ENCODE measurements around the gene ATG13.
"Not testable (repeated sequence)": the region's sequence is repeated elsewhere in the genome, so short reads cannot be mapped to it uniquely, and the experiment has no call there.

The ATG13 gene

DNA sequence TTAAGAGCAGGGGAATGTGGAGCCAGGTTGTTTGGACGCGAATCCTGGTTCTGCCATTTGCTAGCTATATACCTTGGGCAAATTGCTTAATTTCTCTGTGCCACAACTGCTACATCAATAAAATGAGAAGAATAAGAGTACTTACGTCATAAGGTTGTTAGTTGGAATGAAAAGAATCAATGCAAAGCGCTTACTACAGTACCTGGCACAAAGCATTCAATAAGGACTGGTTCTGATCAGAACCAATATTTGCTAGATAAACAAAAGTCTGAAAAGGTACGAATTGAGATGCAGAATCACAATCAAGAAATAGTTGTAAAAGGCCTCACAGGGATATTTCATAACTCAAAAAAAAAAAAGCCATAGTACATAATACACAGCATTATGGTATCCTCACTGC, 34.8 kb upstream of the ATG13 start:
- Histone ChIP-seq H3K27me3 (ENCODE audit: control insufficient read depth, insufficient read depth, low read length) (no peaks in the 10 kb centered on the region), H3K4me3 (ENCODE audit: low read depth, low read length) (no peak overlapping the region), H2AFZ (no peak overlapping the region), H3K4me1 (no peaks in the 10 kb centered on the region), H3K36me3 (ENCODE audit: control insufficient read depth, insufficient read depth, low read length) (no peaks in the 10 kb centered on the region), H3K9me3 (ENCODE audit: control insufficient read depth, low read length) (no peaks in the 10 kb centered on the region), H3K79me2 (peaks cover 41% of the 10 kb centered on the region), H3K9ac (no peak overlapping the region), H3K4me2 (ENCODE audit: low read length) (no peak overlapping the region), H3K27ac (no peak overlapping the region)
- no peak for TF ChIP-seq CTCF (IDR thresholded peaks at IDR 0.05)

GRCh38 chr11:46583513-46583912, 33.8 kb upstream of the ATG13 start:
- H3K4me1 ChIP-seq; H3K27me3 ChIP-seq (ENCODE audit: control insufficient read depth, insufficient read depth, low read length); H3K27ac ChIP-seq; H3K36me3 ChIP-seq (ENCODE audit: control insufficient read depth, insufficient read depth, low read length); H3K4me3 ChIP-seq (ENCODE audit: low read depth, low read length); H2AFZ ChIP-seq; H3K4me2 ChIP-seq (ENCODE audit: low read length); H3K9me3 ChIP-seq (ENCODE audit: control insufficient read depth, low read length); H3K9ac ChIP-seq: not testable (repeated sequence)
- peaks cover 47% of the 10 kb centered on the region for H3K79me2 ChIP-seq

- H3K36me3 ChIP-seq (ENCODE audit: control insufficient read depth, insufficient read depth, low read length): no peaks in the 10 kb centered on the region
- H2AFZ ChIP-seq: no peak overlapping the region
- H3K9ac ChIP-seq: no peak overlapping the region
- peaks cover 10% of the 10 kb centered on the region for H3K4me1 ChIP-seq
- H3K4me3 ChIP-seq (ENCODE audit: low read depth, low read length): no peak overlapping the region
- no peak for TF ChIP-seq CTCF (IDR thresholded peaks at IDR 0.05)
- H3K4me2 ChIP-seq (ENCODE audit: low read length): no peak overlapping the region
- no peaks in the 10 kb centered on the region for H3K9me3 ChIP-seq (ENCODE audit: control insufficient read depth, low read length)
- no peaks in the 10 kb centered on the region for H3K27me3 ChIP-seq (ENCODE audit: control insufficient read depth, insufficient read depth, low read length)
- no peak overlapping the region for H3K27ac ChIP-seq
- H3K79me2 ChIP-seq: peaks cover 34% of the 10 kb centered on the region
Observed at GRCh38 chr11:46588131-46588530, 29.2 kb upstream of the ATG13 start.

DNA sequence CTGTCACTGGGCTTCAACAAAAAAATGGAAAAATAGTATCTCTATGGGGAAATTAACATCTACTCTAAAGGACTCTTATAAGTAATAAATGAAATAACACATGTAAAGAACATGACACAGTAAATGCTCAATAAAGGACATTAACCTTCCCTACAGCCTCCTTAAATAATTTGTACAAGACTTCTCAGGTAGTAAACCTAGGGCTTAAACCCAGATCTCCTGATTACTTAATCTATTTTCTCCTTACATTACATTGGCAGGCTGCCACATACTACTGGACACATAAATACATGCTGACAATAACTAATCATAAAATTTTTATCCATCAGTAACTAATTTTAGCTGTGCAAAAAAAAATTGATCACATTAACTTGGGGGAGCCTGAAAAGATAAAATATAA, 28.4 kb upstream of the ATG13 start:
- H3K9ac ChIP-seq: no peak overlapping the region
- no peak overlapping the region for H3K27ac ChIP-seq
- H3K4me1 ChIP-seq: peaks cover 10% of the 10 kb centered on the region
- no peaks in the 10 kb centered on the region for H3K27me3 ChIP-seq (ENCODE audit: control insufficient read depth, insufficient read depth, low read length)
- H3K4me3 ChIP-seq (ENCODE audit: low read depth, low read length): no peak overlapping the region
- TF ChIP-seq CTCF (IDR thresholded peaks at IDR 0.05): no peak
- H2AFZ ChIP-seq: no peak overlapping the region
- peaks cover 40% of the 10 kb centered on the region for H3K79me2 ChIP-seq
- no peaks in the 10 kb centered on the region for H3K36me3 ChIP-seq (ENCODE audit: control insufficient read depth, insufficient read depth, low read length)
- H3K4me2 ChIP-seq (ENCODE audit: low read length): no peak overlapping the region
- no peaks in the 10 kb centered on the region for H3K9me3 ChIP-seq (ENCODE audit: control insufficient read depth, low read length)

DNA sequence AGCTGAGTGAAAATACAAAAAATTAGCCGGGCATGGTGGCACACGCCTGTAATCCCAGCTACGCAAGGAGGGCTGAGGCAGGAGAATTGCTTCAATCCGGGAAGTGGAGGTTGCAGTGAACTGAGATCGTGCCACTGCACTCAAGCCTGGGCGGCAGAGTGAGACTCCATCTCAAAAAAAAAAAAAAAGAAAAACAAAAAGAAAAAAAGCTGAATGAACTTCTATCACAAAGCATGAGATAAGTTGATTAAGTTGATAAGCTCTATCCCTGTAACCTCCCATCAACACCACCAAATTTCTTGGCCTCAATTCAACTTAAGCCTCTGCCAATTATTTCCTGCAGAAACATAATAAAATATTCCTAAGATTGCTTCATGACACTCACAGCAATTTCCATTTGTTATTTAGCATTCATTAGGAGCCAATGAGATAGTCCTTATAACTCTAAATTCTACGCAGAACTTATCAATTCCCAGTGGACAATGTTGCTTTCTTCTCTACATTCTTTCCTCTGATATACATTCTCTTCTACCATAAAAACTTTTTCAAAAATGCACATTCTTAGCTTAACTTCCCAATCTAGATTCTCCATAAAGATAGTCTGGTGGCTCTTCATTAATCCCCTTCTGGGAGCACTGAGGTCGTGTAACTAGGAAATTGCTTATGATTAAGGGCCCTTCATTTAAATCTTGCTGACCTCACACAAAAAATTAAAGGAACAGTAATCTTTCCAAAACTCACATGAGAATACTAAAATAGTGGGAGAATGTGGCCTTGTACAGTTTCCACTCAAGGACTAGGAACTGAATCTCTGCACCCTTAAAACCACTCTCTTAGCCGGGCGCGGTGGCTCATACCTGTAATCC, 26.4 kb upstream of the ATG13 start:
- no peaks in the 10 kb centered on the region for H3K27me3 ChIP-seq (ENCODE audit: control insufficient read depth, insufficient read depth, low read length)
- peaks cover 12% of the 10 kb centered on the region for H3K4me1 ChIP-seq
- H3K79me2 ChIP-seq: peaks cover 32% of the 10 kb centered on the region
- TF ChIP-seq CTCF (IDR thresholded peaks at IDR 0.05): no peak
- H3K4me3 ChIP-seq (ENCODE audit: low read depth, low read length): peak overlapping the region; percentile 14
- H3K9me3 ChIP-seq (ENCODE audit: control insufficient read depth, low read length): no peaks in the 10 kb centered on the region
- H3K9ac ChIP-seq: no peak overlapping the region
- peak overlapping the region; percentile 25 for H3K4me2 ChIP-seq (ENCODE audit: low read length)
- H3K36me3 ChIP-seq (ENCODE audit: control insufficient read depth, insufficient read depth, low read length): no peaks in the 10 kb centered on the region
- H2AFZ ChIP-seq: no peak overlapping the region
- peak overlapping the region; percentile 47 for H3K27ac ChIP-seq
